GM21447 (cell line): Measurements from ENCODE around the gene PLD3.

Experiments
- ATAC-seq: cut with Tn5 transposase; IDR thresholded peaks from one replicate; pipeline ENCODE4 v1.9.1; 2021; ENCODE audit not compliant: unreplicated experiment

PLD3 gene

GRCh38 chr19:40348125-40348913 lies at the start of gene PLD3, which contains the start of gene C19orf47:
TSS of gene PLD3 (plus strand) at chr19:40348695. CDS start at chr19:40366484, 17,789 bp downstream.
TSS of gene C19orf47 (minus strand) at chr19:40348397. CDS start at chr19:40341857, 6,540 bp downstream.
- ATAC-seq: peak; percentile 92

GRCh38 chr19:40300668-40301067 lies 47.8 kb upstream of the PLD3 start:
- no peak for ATAC-seq

DNA sequence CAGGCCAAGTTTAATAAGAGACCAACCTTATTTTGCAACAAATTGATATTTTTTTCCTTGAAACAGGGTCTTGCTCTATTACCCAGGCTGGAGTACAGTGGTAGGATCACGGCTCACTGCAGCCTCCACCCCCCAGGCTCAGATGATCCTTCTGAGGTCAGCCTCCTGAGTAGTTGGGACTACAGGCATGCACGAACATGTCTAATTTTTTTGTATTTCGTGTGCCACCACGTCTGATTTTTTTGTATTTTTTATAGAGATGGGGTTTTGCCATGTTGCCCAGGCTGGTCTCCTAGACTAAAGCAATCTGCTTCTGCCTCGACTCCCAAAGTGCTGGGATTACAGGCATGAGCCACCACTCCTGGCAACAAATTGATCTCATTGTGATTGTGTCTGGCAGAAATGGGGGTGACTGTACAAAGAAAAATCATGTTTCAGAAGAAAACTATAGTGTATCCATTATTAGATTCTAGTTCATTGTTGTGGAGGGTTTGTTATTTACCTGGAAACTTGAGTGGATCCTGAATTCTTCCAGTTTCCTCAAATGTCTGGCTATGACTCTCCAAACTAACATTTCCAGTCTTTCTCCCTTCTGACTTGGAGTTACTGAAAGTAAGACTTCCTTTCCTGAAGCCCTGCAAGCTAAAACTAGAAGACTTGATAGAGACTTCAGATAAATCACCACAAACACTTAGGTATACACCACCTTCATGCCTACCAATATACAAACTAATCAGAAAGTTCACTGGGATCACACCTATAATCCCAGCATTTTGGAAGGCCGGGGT lies 46.1 kb upstream of the PLD3 start:
- ATAC-seq: no peak

DNA sequence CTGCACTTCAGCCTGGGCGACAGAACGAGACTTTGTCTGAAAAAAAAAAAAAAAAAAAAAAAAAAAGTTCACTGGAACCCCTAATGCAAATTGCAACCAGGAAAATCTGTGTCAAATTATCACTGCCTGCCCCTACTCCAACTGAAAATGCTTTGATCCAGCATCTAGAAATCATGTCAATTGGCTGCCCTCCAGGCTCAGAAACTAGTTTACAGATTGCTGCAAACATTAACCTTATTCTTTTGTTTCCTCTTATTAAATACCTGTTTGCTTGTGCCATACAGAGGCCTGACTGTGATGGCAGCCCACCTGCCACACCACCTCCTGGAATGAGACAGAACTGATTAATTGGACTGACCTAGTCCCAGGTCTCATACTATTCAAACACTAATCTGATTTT lies 44.7 kb upstream of the PLD3 start:
- no peak for ATAC-seq

DNA sequence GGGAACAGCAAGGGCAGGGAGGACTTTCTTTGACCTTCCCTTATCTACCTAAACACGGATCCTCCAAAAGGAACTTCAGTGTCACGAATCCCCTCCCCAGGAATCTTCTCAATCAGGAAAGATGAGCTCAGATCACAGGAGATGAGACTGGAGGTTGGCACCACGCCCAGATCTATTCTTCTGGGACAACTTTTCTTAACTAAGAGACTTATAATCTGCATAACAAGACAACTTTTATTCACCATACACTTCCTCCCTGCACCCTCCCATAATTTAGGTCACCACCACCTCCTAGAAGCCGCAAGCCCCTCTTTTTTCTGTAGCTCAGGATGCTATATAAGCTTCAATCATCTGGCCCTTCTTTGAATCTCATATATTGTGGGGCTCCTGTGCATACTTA lies 44.2 kb upstream of the PLD3 start:
- no peak for ATAC-seq

DNA sequence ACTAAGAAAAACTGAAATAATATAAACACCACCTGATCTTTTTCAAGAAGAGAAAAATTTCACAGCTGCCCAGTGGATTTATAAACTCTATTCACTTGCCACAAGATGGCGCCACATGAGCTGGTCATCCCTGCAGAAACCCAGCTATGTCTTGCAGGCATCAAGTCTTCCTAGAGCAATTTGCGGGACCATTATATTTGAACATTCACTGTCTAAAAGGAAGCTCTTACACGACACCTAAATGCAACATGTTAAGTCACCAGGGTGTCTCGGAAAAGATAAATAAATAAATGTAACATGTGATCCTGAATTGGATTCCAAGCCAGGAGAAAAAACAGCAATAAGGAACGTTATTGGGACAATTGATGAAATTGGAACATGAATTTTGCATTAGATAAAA lies 43.1 kb upstream of the PLD3 start:
- ATAC-seq: no peak

- ATAC-seq: no peak
These were observed 38.8 kb upstream of the PLD3 start for GRCh38 chr19:40309666-40310065.

DNA sequence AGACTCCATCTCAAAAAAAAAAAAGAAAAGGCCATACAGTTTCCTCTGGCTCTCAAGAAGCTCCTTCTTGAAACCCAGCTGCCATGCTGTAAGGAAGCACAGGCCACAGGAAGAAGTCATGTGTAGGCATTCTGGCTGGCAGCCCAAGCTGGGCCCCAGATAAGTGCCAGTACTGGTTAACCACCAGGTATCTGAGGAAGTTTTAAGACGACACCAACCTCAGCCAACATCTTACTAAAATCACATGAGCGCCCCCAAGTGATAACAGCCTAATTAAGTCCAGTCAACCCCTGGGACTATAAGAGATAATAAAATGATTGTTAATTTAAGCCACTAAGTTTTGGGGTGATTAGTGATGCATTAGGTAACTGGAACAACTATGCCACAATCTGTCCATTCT lies 36.0 kb upstream of the PLD3 start:
- ATAC-seq: no peak

- no peak for ATAC-seq
These were observed 35.1 kb upstream of the PLD3 start for GRCh38 chr19:40313229-40313983.

DNA sequence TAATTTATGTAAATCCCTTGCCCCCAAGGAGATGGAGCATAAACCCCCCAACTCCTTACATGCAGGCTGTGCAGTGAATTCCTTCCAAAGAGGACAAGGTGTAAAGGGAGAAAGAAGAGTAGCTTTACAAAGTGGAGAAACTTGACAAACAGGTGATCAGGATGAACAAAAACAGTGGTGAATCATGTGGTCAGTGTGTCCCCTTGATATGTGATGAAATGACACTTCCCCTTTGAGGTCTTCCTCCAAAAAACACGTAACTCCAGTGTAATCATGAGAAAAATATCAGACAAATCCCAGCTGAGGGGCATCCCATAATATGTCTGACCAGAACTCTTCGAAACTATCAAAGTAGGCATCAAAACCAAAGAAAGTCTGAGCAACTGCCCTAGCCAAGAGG lies 33.8 kb upstream of the PLD3 start:
- no peak for ATAC-seq

- ATAC-seq: no peak
These were observed 32.6 kb upstream of the PLD3 start for GRCh38 chr19:40315812-40316470.

GRCh38 chr19:40317338-40317737 lies 31.2 kb upstream of the PLD3 start:
- ATAC-seq: no peak

DNA sequence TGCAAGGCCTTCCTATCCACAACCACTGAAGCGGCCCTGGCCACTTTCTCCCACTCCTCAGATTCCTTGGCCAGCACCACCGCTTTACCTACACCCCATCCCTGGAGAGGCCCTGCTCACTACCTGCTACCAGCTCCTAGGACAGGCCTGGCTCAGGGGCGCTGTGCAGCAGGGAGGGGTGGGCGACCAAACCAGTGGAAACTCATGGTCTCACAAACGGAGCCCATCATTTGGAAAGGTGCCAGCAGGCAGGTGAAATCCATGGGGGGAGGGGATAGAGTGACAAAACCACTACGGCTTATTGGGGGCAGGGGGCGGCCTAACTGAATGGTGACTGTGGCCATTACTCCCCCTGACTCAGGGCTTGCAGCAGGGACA lies 27.9 kb upstream of the PLD3 start:
- no peak for ATAC-seq

- ATAC-seq: no peak
These were observed 27.4 kb upstream of the PLD3 start for GRCh38 chr19:40321076-40321475.

GRCh38 chr19:40321566-40322270 lies 26.8 kb upstream of the PLD3 start:
- ATAC-seq: no peak

DNA sequence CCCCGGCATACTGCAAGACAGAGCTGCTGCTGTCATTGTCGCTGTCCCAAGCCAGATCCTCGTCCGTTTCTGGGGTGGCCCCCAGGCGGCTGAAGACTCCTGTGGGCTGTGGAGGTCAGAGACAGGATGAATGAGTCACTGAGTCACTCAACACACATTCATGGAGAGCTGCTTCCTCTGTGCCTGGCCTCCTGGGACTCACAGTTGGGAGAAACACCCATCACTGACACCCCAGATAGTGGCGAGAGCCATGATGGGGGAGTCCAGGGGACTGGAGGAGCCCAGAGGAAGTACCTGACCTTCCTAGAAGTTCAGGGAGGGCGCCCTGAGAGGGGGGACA lies 26.3 kb upstream of the PLD3 start:
- no peak for ATAC-seq

DNA sequence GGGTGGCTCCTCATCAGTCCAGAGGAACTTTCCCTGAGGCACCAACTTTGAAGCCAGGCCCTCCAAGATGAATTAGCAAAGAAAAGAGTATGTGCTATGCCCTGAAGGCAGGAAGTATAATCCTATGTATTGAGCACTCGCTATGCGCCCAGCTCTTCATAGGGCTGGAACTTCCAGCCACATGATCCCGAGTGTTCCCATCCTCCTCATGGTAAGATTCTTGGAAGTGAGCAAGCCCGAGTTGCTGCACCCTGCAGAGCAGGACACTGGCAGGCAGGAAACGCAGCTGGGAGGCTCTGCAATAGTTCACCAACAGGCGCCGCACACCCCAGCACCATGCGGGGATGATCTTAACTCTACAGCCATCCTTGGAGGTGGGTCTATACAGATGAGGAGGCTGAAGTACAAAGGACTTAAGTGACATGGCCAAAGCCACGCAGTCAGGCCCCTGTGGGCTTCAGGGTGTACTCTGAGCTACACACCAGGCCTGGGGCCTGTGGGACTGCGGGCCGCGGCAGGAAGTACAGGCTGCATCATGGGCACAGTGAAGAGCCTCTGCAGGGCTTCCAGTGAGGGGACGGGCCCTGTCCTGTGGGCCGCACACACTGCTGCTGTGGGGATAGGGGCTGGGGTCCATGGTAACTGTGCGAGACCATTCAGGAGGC lies 25.4 kb upstream of the PLD3 start:
- no peak for ATAC-seq

DNA sequence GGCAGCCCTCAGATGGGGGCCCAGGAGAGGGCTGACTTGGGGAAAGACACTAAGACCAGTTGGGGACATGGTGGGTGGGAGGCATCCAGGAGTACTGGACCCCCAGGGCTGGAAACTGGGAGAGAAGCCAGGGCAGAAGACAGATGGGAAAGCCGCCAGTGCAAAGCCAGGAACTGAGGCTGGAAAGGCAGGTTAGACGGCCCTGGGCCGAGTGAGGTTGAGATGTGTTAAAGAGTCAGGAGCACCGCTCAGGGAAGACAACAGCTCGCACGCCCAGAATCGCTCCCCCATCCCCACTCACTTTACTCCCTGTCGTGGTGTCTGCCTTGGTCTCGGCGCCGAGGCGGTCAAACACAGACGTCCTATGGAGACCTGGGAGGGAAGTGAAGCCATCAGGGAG lies 24.8 kb upstream of the PLD3 start:
- no peak for ATAC-seq

GRCh38 chr19:40326201-40326600 lies 22.3 kb upstream of the PLD3 start:
- no peak for ATAC-seq

GRCh38 chr19:40331052-40331451 lies 17.4 kb upstream of the PLD3 start:
- ATAC-seq: no peak
